HL-60 (cell line): ENCODE measurements around the gene LRRC7.

ENCODE experiments used
- DNase-seq, 2 experiments: peaks; one replicate each; pipeline ENCODE4 v3.0.0-alpha.2; 2010 to 2020; ENCODE audit warnings: low read depth in 1 of 2, low spot score in 1 of 2
- H3K27ac ChIP-seq: fragments of 250-450 bp; sonication (Bioruptor Pico); replicated peaks from 2 replicates; pipeline ENCODE4 v1.5.1; 2020; ENCODE audit warnings: mild to moderate bottlenecking, moderate library complexity
- H3K27me3 ChIP-seq: fragments of 250-450 bp; sonication (Bioruptor Pico); 2 replicates; pipeline ENCODE4 v1.5.1; 2021; ENCODE audit warnings: mild to moderate bottlenecking, moderate library complexity; ENCODE audit not compliant: insufficient read depth, poor library complexity, severe bottlenecking
- H3K4me3 ChIP-seq: replicated peaks from 2 replicates; pipeline ENCODE4 v1.5.1; 2011; ENCODE audit warnings: mild to moderate bottlenecking, control low read depth, low read length; ENCODE audit not compliant: insufficient read depth
- CTCF ChIP-seq: IDR thresholded peaks from one replicate; pipeline ENCODE4 v1.5.1; 2011; ENCODE audit warnings: low read length, control low read depth, inconsistent platforms; ENCODE audit not compliant: insufficient read depth
- GABPA ChIP-seq: IDR thresholded peaks from 2 replicates; pipeline ENCODE4 v1.6.1; 2012; ENCODE audit warnings: low read depth
- POLR2AphosphoS5 ChIP-seq: IDR thresholded peaks from 2 replicates; pipeline ENCODE4 v1.6.1; 2012; ENCODE audit warnings: low read depth
- REST ChIP-seq: IDR thresholded peaks from 2 replicates; pipeline ENCODE4 v1.6.1; 2012; ENCODE audit warnings: low read depth; ENCODE audit not compliant: insufficient replicate concordance
- SPI1 ChIP-seq: IDR thresholded peaks from 2 replicates; pipeline ENCODE4 v1.6.1; 2012; ENCODE audit warnings: low read depth, mild to moderate bottlenecking, borderline replicate concordance

Gene LRRC7

GRCh38 chr1:70169018-70169839, 601.5 kb downstream of the LRRC7 start:
- no peak overlapping the region for H3K27ac ChIP-seq
- no peak overlapping the region for H3K4me3 ChIP-seq
- no peak for TF ChIP-seq GABPA
- no peak for TF ChIP-seq SPI1
- TF ChIP-seq CTCF, result no peak
- no peak for TF ChIP-seq REST
- TF ChIP-seq POLR2AphosphoS5, result no peak
- no peaks in the 10 kb centered on the region for H3K27me3 ChIP-seq
- DNase-seq, result no peak

GRCh38 chr1:70171512-70171911, 603.8 kb downstream of the LRRC7 start:
- Histone ChIP-seq H3K27ac (no peak overlapping the region), H3K27me3 (no peaks in the 10 kb centered on the region), H3K4me3 (no peak overlapping the region)
- TF ChIP-seq GABPA, result no peak
- no peak for TF ChIP-seq SPI1
- TF ChIP-seq REST, result no peak
- no peak for TF ChIP-seq CTCF
- TF ChIP-seq POLR2AphosphoS5, result no peak
- DNase-seq, result no peak
